GM12891 (cell line): ENCODE data around the gene PHF2.

Experiments
- DNase-seq: peaks from one replicate; pipeline ENCODE4 v3.0.0; 2011; ENCODE audit warnings: low spot score; ENCODE audit not compliant: insufficient read length
- FAIRE-seq: peaks from 2 replicates; lab custom pipeline; 2011; peaks lifted over from hg19 to GRCh38; lab: Jason Lieb, UNC
- PAX5 ChIP-seq: IDR thresholded peaks from 2 replicates; pipeline ENCODE4 v1.6.1; 2011; ENCODE audit warnings: low read length, moderate library complexity, mild to moderate bottlenecking; ENCODE audit not compliant: insufficient read depth, severe bottlenecking
- POLR2A ChIP-seq: IDR thresholded peaks from 2 replicates; pipeline ENCODE4 v1.6.1; 2011; ENCODE audit warnings: low read depth, low read length, control low read depth
- POLR2AphosphoS5 ChIP-seq: IDR thresholded peaks from 2 replicates; pipeline ENCODE4 v1.6.1; 2011; ENCODE audit warnings: low read depth, low read length, control low read depth
- POU2F2 ChIP-seq: IDR thresholded peaks from 2 replicates; pipeline ENCODE4 v1.6.1; 2011; ENCODE audit warnings: low read depth, mild to moderate bottlenecking, control low read depth, low read length, moderate library complexity
- SPI1 ChIP-seq: IDR thresholded peaks from 2 replicates; pipeline ENCODE4 v1.6.1; 2011; ENCODE audit warnings: low read depth, low read length, control low read depth
- TAF1 ChIP-seq: IDR thresholded peaks from 2 replicates; pipeline ENCODE4 v1.6.1; 2011; ENCODE audit warnings: low read depth, low read length, control low read depth

PHF2 gene

GRCh38 chr9:93701494-93702218, 125.3 kb downstream of the PHF2 start:
- no peak for FAIRE-seq
- DNase-seq: no peak
- TF ChIP-seq POU2F2 (no peak), POLR2AphosphoS5 (no peak), SPI1 (no peak), TAF1 (no peak), POLR2A (no peak), PAX5 (no peak)

GRCh38 chr9:93702261-93702660, 125.9 kb downstream of the PHF2 start:
- TF ChIP-seq SPI1: no peak
- no peak for TF ChIP-seq POLR2A
- no peak for TF ChIP-seq POU2F2
- no peak for TF ChIP-seq TAF1
- TF ChIP-seq PAX5: no peak
- TF ChIP-seq POLR2AphosphoS5: no peak
- DNase-seq (no peak), FAIRE-seq (no peak)

- TF ChIP-seq POLR2A (no peak), POU2F2 (no peak), POLR2AphosphoS5 (no peak), TAF1 (no peak), SPI1 (no peak), PAX5 (no peak)
- FAIRE-seq (no peak), DNase-seq (no peak)
Observed at GRCh38 chr9:93708289-93708986, 132.1 kb downstream of the PHF2 start.

GRCh38 chr9:93708987-93709302, 132.6 kb downstream of the PHF2 start:
- FAIRE-seq: no peak
- TF ChIP-seq POU2F2: no peak
- no peak for TF ChIP-seq PAX5
- no peak for TF ChIP-seq POLR2A
- no peak for TF ChIP-seq POLR2AphosphoS5
- no peak for TF ChIP-seq TAF1
- no peak for DNase-seq

- no peak for FAIRE-seq
- no peak for DNase-seq
- TF ChIP-seq PAX5 (no peak), POU2F2 (no peak), POLR2A (no peak), TAF1 (no peak), POLR2AphosphoS5 (no peak), SPI1 (no peak)
Observed at GRCh38 chr9:93709600-93710369, 133.4 kb downstream of the PHF2 start.

- no peak for DNase-seq
- TF ChIP-seq PAX5: no peak
- TF ChIP-seq POU2F2: no peak
- TF ChIP-seq SPI1: no peak
- no peak for TF ChIP-seq TAF1
- TF ChIP-seq POLR2A: no peak
- no peak for FAIRE-seq
Observed at GRCh38 chr9:93710370-93710723, 134.0 kb downstream of the PHF2 start.

GRCh38 chr9:93711002-93711401, 134.6 kb downstream of the PHF2 start:
- DNase-seq (no peak), FAIRE-seq (no peak)
- TF ChIP-seq SPI1 (no peak), TAF1 (no peak), POLR2A (no peak), POU2F2 (no peak), POLR2AphosphoS5 (no peak), PAX5 (no peak)

- DNase-seq (no peak), FAIRE-seq (no peak)
- TF ChIP-seq POLR2A (no peak), POU2F2 (no peak)
Observed at GRCh38 chr9:93712896-93713295, 136.5 kb downstream of the PHF2 start.

GRCh38 chr9:93713716-93714115, 137.3 kb downstream of the PHF2 start:
- DNase-seq: no peak
- TF ChIP-seq PAX5 (no peak), POLR2A (no peak), POU2F2 (no peak), SPI1 (no peak), TAF1 (no peak), POLR2AphosphoS5 (no peak)
- no peak for FAIRE-seq

GRCh38 chr9:93721417-93721965, 145.1 kb downstream of the PHF2 start:
- no peak for FAIRE-seq
- no peak for DNase-seq
- TF ChIP-seq TAF1: no peak
- TF ChIP-seq POLR2AphosphoS5: no peak
- no peak for TF ChIP-seq SPI1
- TF ChIP-seq PAX5: no peak
- TF ChIP-seq POU2F2: no peak
- TF ChIP-seq POLR2A: no peak
